ENCODE results near the gene SMPD3. TPM values are rescaled to one million over a fixed set of nuclear protein-coding genes. Genes with fewer than 3 reads are reported as not detected.

SMPD3 gene
- total RNA-seq, 2 experiments from 2014 or later: 0.89 to 1.1 TPM

DNA sequence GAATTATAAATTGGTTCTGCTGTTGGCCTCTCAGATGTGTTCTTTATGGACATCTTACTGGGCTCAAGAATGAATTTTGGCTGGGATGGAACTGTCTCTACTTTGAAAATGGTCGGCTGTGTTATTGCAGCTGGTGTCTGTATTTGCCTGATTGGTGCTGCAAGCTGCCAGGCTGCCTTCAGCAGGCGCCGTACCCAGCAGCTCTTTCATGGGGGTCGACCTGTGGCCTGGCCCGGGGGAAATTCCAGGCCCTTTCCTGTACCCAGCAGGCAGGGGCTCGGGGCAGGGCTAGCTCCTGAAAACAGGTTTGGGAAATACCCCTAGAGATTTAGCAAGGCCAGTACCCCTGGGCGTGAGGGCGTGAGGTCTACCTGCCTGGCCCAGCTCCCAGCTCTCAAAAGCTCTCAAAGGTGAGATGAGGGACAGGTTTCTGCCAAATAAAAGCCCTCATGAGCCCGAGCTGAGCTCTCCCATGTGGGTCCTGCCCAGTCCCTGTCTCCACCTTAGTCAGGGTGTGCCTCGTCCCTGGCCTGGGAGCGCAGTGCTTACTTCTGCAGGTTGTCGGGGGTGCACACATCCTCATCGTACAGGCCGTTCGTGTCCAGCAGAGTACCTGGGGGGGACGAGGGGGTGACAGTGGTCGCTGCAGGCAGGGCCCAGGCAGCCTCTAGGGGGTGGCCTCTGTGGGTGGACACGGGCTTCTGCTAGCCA lies 85.2 kb downstream of the SMPD3 start:
- Histone ChIP-seq H3K9me3 (ENCODE audit: control insufficient read depth in 1 of 2, insufficient read depth in 1 of 2, low read length in 2 of 2) (no peaks in the 10 kb centered on the region), H3K27me3 (ENCODE audit: control insufficient read depth in 1 of 2, insufficient read depth in 2 of 2, low read length in 2 of 2) (peaks cover 0 to 4% of the 10 kb centered on the region in 2 experiments), H3K36me3 (ENCODE audit: insufficient read depth, low read length) (peaks cover 7% of the 10 kb centered on the region), H3K27ac (ENCODE audit: low read depth in 1 of 2, low read length in 2 of 2) (no peak overlapping the region), H3K4me1 (ENCODE audit: insufficient read depth, low read length) (peaks cover 34% of the 10 kb centered on the region), H3K4me3 (ENCODE audit: low read length) (no peak overlapping the region)
- CTCF ChIA-PET: no interaction called here
- TF ChIP-seq, protein P1, sequence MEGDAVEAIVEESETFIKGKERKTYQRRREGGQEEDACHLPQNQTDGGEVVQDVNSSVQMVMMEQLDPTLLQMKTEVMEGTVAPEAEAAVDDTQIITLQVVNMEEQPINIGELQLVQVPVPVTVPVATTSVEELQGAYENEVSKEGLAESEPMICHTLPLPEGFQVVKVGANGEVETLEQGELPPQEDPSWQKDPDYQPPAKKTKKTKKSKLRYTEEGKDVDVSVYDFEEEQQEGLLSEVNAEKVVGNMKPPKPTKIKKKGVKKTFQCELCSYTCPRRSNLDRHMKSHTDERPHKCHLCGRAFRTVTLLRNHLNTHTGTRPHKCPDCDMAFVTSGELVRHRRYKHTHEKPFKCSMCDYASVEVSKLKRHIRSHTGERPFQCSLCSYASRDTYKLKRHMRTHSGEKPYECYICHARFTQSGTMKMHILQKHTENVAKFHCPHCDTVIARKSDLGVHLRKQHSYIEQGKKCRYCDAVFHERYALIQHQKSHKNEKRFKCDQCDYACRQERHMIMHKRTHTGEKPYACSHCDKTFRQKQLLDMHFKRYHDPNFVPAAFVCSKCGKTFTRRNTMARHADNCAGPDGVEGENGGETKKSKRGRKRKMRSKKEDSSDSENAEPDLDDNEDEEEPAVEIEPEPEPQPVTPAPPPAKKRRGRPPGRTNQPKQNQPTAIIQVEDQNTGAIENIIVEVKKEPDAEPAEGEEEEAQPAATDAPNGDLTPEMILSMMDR (IDR thresholded peaks at IDR 0.05): no peak
- DNase-seq (no peak), ATAC-seq (ENCODE audit: poor library complexity) (no peak)
- H3K36me3 Mint-ChIP-seq (ENCODE audit: low read depth): peaks cover 13% of the 10 kb centered on the region
- H3K4me3 Mint-ChIP-seq: no peak overlapping the region
- no peak overlapping the region for H3K27ac Mint-ChIP-seq
- peaks cover 29% of the 10 kb centered on the region for H3K4me1 Mint-ChIP-seq (ENCODE audit: low read depth)
- POLR2A ChIA-PET: interaction anchor here (1.4 kb wide), 1 partner anchor 69 kb away, joined by 3 read pairs; no protein-coding TSS in a partner anchor
- H3K27me3 Mint-ChIP-seq: no peaks in the 10 kb centered on the region
- no peaks in the 10 kb centered on the region for H3K9me3 Mint-ChIP-seq
- intact Hi-C loops (cut with DNase I, micrococcal nuclease): no loop called here

DNA sequence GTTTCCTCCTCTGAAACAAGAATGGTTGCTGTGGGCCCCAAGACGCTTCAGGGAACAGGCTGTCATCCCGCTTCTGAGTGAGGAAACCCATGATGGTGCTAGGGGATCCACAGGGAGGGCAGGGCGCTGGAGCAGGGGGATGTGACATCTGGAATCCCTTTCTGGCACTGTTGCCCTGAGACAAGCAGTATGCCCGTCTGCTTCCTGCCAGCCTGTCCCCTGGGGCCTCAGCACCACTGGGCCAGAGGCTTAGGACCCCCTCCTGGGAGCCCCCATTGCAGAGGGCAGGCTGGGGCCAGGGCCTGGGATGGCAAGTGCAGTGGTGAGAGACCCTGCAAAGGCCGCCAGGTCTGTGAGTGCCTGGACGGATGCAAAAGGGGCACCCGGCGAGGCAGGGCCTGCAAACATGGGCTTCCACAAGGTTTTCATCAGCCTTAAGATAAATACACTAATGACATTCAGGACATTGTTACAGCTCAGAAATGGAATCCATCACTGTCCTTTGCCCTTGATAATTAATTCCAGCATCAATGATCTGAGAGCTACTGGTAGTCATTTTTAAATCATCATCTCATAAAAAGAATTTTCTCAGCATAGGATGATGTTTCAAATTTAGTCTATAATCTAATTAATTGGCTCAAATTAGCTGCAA lies 85.9 kb downstream of the SMPD3 start:
- TF ChIP-seq, protein P1 (IDR thresholded peaks at IDR 0.05): no peak
- ATAC-seq (ENCODE audit: poor library complexity) (no peak), DNase-seq (no peak)
- H3K36me3 Mint-ChIP-seq (ENCODE audit: low read depth): peaks cover 14% of the 10 kb centered on the region
- no peaks in the 10 kb centered on the region for H3K9me3 Mint-ChIP-seq
- H3K4me3 Mint-ChIP-seq: no peak overlapping the region
- H3K4me3 ChIP-seq (ENCODE audit: low read length): no peak overlapping the region
- no peak overlapping the region for H3K27ac Mint-ChIP-seq
- peaks cover 0 to 4% of the 10 kb centered on the region in 2 experiments for H3K27me3 ChIP-seq (ENCODE audit: control insufficient read depth in 1 of 2, insufficient read depth in 2 of 2, low read length in 2 of 2)
- H3K4me1 Mint-ChIP-seq (ENCODE audit: low read depth): peaks cover 22% of the 10 kb centered on the region
- intact Hi-C loops (cut with DNase I, micrococcal nuclease): no loop called here
- peaks cover 15% of the 10 kb centered on the region for H3K36me3 ChIP-seq (ENCODE audit: insufficient read depth, low read length)
- ChIA-PET POLR2A (interaction anchor here (1.4 kb wide), 1 partner anchor 68 kb away, joined by 3 read pairs; no protein-coding TSS in a partner anchor), CTCF (no interaction called here)
- H3K27me3 Mint-ChIP-seq: no peaks in the 10 kb centered on the region
- peaks cover 34% of the 10 kb centered on the region for H3K4me1 ChIP-seq (ENCODE audit: insufficient read depth, low read length)
- no peaks in the 10 kb centered on the region for H3K9me3 ChIP-seq (ENCODE audit: control insufficient read depth in 1 of 2, insufficient read depth in 1 of 2, low read length in 2 of 2)
- no peak overlapping the region for H3K27ac ChIP-seq (ENCODE audit: low read depth in 1 of 2, low read length in 2 of 2)

- no peaks in the 10 kb centered on the region for H3K9me3 ChIP-seq (ENCODE audit: control insufficient read depth in 1 of 2, insufficient read depth in 1 of 2, low read length in 2 of 2)
- Mint-ChIP-seq H3K27me3 (no peaks in the 10 kb centered on the region), H3K27ac (no peak overlapping the region), H3K4me3 (no peak overlapping the region), H3K4me1 (ENCODE audit: low read depth) (peaks cover 29% of the 10 kb centered on the region), H3K9me3 (no peaks in the 10 kb centered on the region), H3K36me3 (ENCODE audit: low read depth) (peaks cover 20% of the 10 kb centered on the region)
- no peak overlapping the region for H3K27ac ChIP-seq (ENCODE audit: low read depth in 1 of 2, low read length in 2 of 2)
- H3K4me3 ChIP-seq (ENCODE audit: low read length): no peak overlapping the region
- peaks cover 35% of the 10 kb centered on the region for H3K4me1 ChIP-seq (ENCODE audit: insufficient read depth, low read length)
- no peak for ATAC-seq (ENCODE audit: poor library complexity)
- H3K27me3 ChIP-seq (ENCODE audit: control insufficient read depth in 1 of 2, insufficient read depth in 2 of 2, low read length in 2 of 2): peaks cover 0 to 4% of the 10 kb centered on the region in 2 experiments
- intact Hi-C loops (cut with DNase I, micrococcal nuclease): no loop called here
- ChIA-PET POLR2A (no interaction called here), CTCF (no interaction called here)
- H3K36me3 ChIP-seq (ENCODE audit: insufficient read depth, low read length): peaks cover 20% of the 10 kb centered on the region
- TF ChIP-seq, protein P1 (IDR thresholded peaks at IDR 0.05): no peak
- DNase-seq: no peak
Measured at GRCh38 chr16:68361485-68361884, 86.8 kb downstream of the SMPD3 start.
